HL-60 (cell line): ENCODE results near the gene NOA1.

Source experiments
- POLR2AphosphoS5 ChIP-seq: IDR thresholded peaks from 2 replicates; pipeline ENCODE4 v1.6.1; 2012; ENCODE audit warnings: low read depth
- TF ChIP-seq, protein P1 (sequence below): IDR thresholded peaks from one replicate; pipeline ENCODE4 v1.5.1; 2011; ENCODE audit warnings: low read length, control low read depth, inconsistent platforms; ENCODE audit not compliant: insufficient read depth

DNA sequence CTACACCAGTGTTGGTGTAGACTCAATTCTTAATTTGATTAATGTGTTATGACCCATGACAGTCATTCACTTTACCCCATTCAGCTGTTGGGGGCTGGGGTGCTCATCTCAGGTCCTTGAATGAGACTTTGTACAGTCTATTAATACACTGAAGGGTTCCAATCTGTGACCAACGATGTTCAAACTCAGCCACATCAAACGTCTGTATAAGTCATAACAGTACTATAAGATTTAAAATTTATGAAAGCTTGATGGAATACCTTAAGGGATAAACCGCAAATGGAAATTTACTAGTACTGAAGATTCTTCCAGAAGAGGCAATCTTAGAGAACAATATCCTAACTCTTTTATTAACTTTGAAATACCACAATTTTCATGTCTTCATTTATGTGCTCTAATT is 36.0 kb downstream of the NOA1 start:
- TF ChIP-seq, protein P1, sequence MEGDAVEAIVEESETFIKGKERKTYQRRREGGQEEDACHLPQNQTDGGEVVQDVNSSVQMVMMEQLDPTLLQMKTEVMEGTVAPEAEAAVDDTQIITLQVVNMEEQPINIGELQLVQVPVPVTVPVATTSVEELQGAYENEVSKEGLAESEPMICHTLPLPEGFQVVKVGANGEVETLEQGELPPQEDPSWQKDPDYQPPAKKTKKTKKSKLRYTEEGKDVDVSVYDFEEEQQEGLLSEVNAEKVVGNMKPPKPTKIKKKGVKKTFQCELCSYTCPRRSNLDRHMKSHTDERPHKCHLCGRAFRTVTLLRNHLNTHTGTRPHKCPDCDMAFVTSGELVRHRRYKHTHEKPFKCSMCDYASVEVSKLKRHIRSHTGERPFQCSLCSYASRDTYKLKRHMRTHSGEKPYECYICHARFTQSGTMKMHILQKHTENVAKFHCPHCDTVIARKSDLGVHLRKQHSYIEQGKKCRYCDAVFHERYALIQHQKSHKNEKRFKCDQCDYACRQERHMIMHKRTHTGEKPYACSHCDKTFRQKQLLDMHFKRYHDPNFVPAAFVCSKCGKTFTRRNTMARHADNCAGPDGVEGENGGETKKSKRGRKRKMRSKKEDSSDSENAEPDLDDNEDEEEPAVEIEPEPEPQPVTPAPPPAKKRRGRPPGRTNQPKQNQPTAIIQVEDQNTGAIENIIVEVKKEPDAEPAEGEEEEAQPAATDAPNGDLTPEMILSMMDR, result no peak
- no peak for TF ChIP-seq POLR2AphosphoS5
